Ovary (tissue), 10 donors: ENCODE measurements around the gene BZW1. TPM values are rescaled to one million over a fixed set of nuclear protein-coding genes. Genes with fewer than 3 reads are reported as not detected.

Experiments
- DNase-seq, 5 donors: peaks; one replicate each; pipeline ENCODE4 v3.0.0-alpha.2; 2019 to 2020
- H3K27ac ChIP-seq, 2 donors: fragments of 200-600 bp; one replicate each; pipeline versions ENCODE4 v1.5.1 to v1.8.0; 2019 to 2022
- H3K27me3 ChIP-seq: fragments of 200-600 bp; one replicate; pipeline ENCODE4 v1.8.0; 2022
- H3K36me3 ChIP-seq: fragments of 200-600 bp; sonication (generic); one replicate; pipeline ENCODE4 v1.5.1; 2019
- H3K4me1 ChIP-seq: one replicate; pipeline ENCODE4 v1.8.1; 2013; ENCODE audit warnings: mild to moderate bottlenecking, moderate library complexity; ENCODE audit not compliant: insufficient read depth
- H3K4me3 ChIP-seq: fragments of 200-600 bp; sonication (generic); one replicate; pipeline ENCODE4 v1.5.1; 2017
- H3K9me3 ChIP-seq, 2 donors: fragments of 200-600 bp in 1 of 2; sonication (generic) in 1 of 2; one replicate each; pipeline versions ENCODE4 v1.5.1 to v1.8.1; 2013 to 2019; ENCODE audit warnings: mild to moderate bottlenecking in 1 of 2, moderate library complexity in 1 of 2
- CTCF ChIP-seq, 3 donors: fragments of 450-650 bp in 2 of 3; fragments of 200-600 bp in 1 of 3; IDR thresholded peaks; one replicate each; pipeline versions ENCODE4 v1.5.1 to v1.8.0; 2016 to 2022; ENCODE audit warnings: antibody characterized with exemption in 3 of 3, mild to moderate bottlenecking in 1 of 3
- EP300 ChIP-seq: sonication (generic); formaldehyde crosslinking; IDR thresholded peaks from one replicate; pipeline ENCODE4 v1.6.1; 2017; ENCODE audit warnings: antibody characterized with exemption
- POLR2A ChIP-seq: fragments of 450-650 bp; IDR thresholded peaks from one replicate; pipeline ENCODE4 v1.6.1; 2017; ENCODE audit warnings: antibody characterized with exemption, mild to moderate bottlenecking, moderate library complexity
- WGBS, 3 donors: extraction: QIAGEN DNeasy Blood & Tissue Kit in 1 of 3; methylation state at CpG; one replicate each; pipeline versions ENCODE4 v1.1.5 to v1.1.7; 2013 to 2017; 5-methylcytosine and 5-hydroxymethylcytosine counted together
- intact Hi-C, 4 donors: fragments of 100-400 bp; cut with DNase I; formaldehyde crosslinking; loops; one replicate each; pipeline versions ENCODE4 v1.11.0 to v1.15.1; 2022 to 2023
- long read RNA-seq, 3 donors: library from polyadenylated mRNA in 2 of 3; unstranded in 2 of 3; transcript quantifications; one replicate each; pipeline ENCODE4 v2.0.0 and lab custom pipeline, GENCODE V29; 2021 to 2026
- polyA plus RNA-seq, 2 donors: library from polyadenylated mRNA; stranded (reverse); fragments of 200-250 nt in 1 of 2; fragments of 350-450 nt in 1 of 2; fragmentation: Illumina TruSeq in 1 of 2; extraction: RNeasy Lipid Tissue Mini Kit (QIAGEN cat#74804) in 1 of 2; gene quantifications; one replicate each; pipeline ENCODE4 v1.2.3, GENCODE V29; 2013 to 2014
- total RNA-seq, 7 donors: library from RNA; depleted of rRNA in 2 of 7; stranded (reverse); fragments of >200 nt in 2 of 7; fragmentation: NEBNext Ultra II Directional in 3 of 7; extraction: Animal tissue kit (Norgen Biotek cat#: 25700) in 3 of 7; gene quantifications; one replicate each; pipeline versions ENCODE4 v1.1.0 to v1.2.4, GENCODE V29; 2016 to 2023
- donor health status: DM: no; HTN: no; CAD: no; lungs with moderate emphysema.
- donor health status: DM: no; HTN: no; CAD: no.
- donor health status: Bipolar disorder and iron deficiency.
- donor health status: DM: yes; HTN: yes; CAD: no.
- donor health status: DM: no; HTN: no; CAD: no.
- donor health status: DM: yes; HTN: yes; CAD: no.

BZW1 gene
- total RNA-seq (100 to 1,000 TPM; 104 to 278 (median 156) TPM), polyA plus RNA-seq (100 to 1,000 TPM in 1 of 2 donors, 10 to 100 TPM in 1; 47.0 to 119 TPM)
- long read RNA-seq, donor 1, full-length matches to known transcripts: 143 of 180 reads
- long read RNA-seq, donor 1, partial matches to known transcripts: 31 of 180 reads
- long read RNA-seq, donor 1, other reads (novel, unspliced or antisense): 6 of 180 reads
- long read RNA-seq, donor 2, full-length matches to known transcripts: 57 of 82 reads
- long read RNA-seq, donor 2, partial matches to known transcripts: 13 of 82 reads
- long read RNA-seq, donor 2, other reads (novel, unspliced or antisense): 12 of 82 reads
- long read RNA-seq, donor 3, full-length matches to known transcripts: 147 of 166 reads
- long read RNA-seq, donor 3, partial matches to known transcripts: 5 of 166 reads
- long read RNA-seq, donor 3, other reads (novel, unspliced or antisense): 14 of 166 reads

GRCh38 chr2:200811333-200812121 is at the start of gene BZW1:
BZW1 (plus strand) TSS chr2:200811910; CDS start chr2:200813218, 1,308 bp downstream.
- intact Hi-C loops: loop anchor here (2.0 to 10.0 kb wide), 5 partner anchors 51 to 99 kb away; partner anchors contain the start of gene CLK1 (in 4 of the 4)
- H3K4me3 ChIP-seq: peak within 1 kb of the TSS; percentile 78
- peak within 1 kb of the TSS; percentile 74 to 95 for H3K27ac ChIP-seq
- H3K9me3 ChIP-seq: no peaks in the 10 kb centered on the region
- TF ChIP-seq CTCF (IDR thresholded peaks at IDR 0.05) (peak in 1 of 3 donors; percentile 13), POLR2A (peak; percentile 96), EP300 (no peak)
- peak; percentile 97 to 98 (median 98) for DNase-seq
- WGBS, 3 donors: 0 to 1% (median 1%) methylated on average over 46 to 75 of the region's 75 CpGs
- peaks cover 2% of the 10 kb centered on the region for H3K4me1 ChIP-seq
- H3K36me3 ChIP-seq: no peaks in the 10 kb centered on the region
- H3K27me3 ChIP-seq: no peaks in the 10 kb centered on the region

GRCh38 chr2:200762127-200762526 is 49.6 kb upstream of the BZW1 start:
- Histone ChIP-seq H3K27me3 (no peaks in the 10 kb centered on the region), H3K4me1 (no peaks in the 10 kb centered on the region), H3K36me3 (no peaks in the 10 kb centered on the region), H3K4me3 (no peak overlapping the region), H3K27ac (no peak overlapping the region), H3K9me3 (no peaks in the 10 kb centered on the region)
- no peak for DNase-seq
- 90 to 94% (median 92%) methylated on average over 4 of the region's 4 CpGs for WGBS, 3 donors
- intact Hi-C loops: no loop called here
- TF ChIP-seq POLR2A (no peak), EP300 (no peak), CTCF (IDR thresholded peaks at IDR 0.05) (no peak)

GRCh38 chr2:200763422-200763821 is 48.3 kb upstream of the BZW1 start:
- Histone ChIP-seq H3K4me3 (no peak overlapping the region), H3K27ac (no peak overlapping the region), H3K9me3 (no peaks in the 10 kb centered on the region), H3K4me1 (no peaks in the 10 kb centered on the region), H3K27me3 (no peaks in the 10 kb centered on the region), H3K36me3 (no peaks in the 10 kb centered on the region)
- TF ChIP-seq CTCF (IDR thresholded peaks at IDR 0.05): no peak
- TF ChIP-seq EP300: no peak
- TF ChIP-seq POLR2A: no peak
- intact Hi-C loops: no loop called here
- 56 to 66% (median 66%) methylated on average over 4 of the region's 4 CpGs for WGBS, 3 donors
- DNase-seq: no peak

GRCh38 chr2:200765139-200765951 is 46.4 kb upstream of the BZW1 start:
- Histone ChIP-seq H3K4me1 (no peaks in the 10 kb centered on the region), H3K27ac (no peak overlapping the region), H3K36me3 (no peaks in the 10 kb centered on the region), H3K9me3 (no peaks in the 10 kb centered on the region), H3K27me3 (no peaks in the 10 kb centered on the region), H3K4me3 (no peak overlapping the region)
- intact Hi-C loops: no loop called here
- DNase-seq: peak in 1 of 5 donors; percentile 31
- WGBS, 3 donors: 66 to 77% (median 70%) methylated on average over 2 of the region's 2 CpGs
- TF ChIP-seq POLR2A: no peak
- no peak for TF ChIP-seq EP300
- no peak for TF ChIP-seq CTCF (IDR thresholded peaks at IDR 0.05)
